Frontal cortex (tissue), 4 donors: Measurements from ENCODE around the gene UBE4A. TPM values are rescaled to one million over a fixed set of nuclear protein-coding genes. Genes with fewer than 3 reads are reported as not detected.
A peak's percentile ranks its signal among the peaks of the same experiment; 100 is the strongest.
"Not testable (repeated sequence)": the region's sequence is repeated elsewhere in the genome, so short reads cannot be mapped to it uniquely, and the experiment has no call there.

Source experiments
- DNase-seq, 2 donors: peaks; one replicate each; pipeline ENCODE4 v3.0.0; 2012; ENCODE audit warnings: low spot score in 2 of 2
- FAIRE-seq: peaks from 2 replicates; lab custom pipeline; 2012; peaks lifted over from hg19 to GRCh38; lab: Jason Lieb, UNC
- total RNA-seq: library from RNA; depleted of rRNA; stranded (reverse); fragments of >200 nt; gene quantifications from one replicate; pipeline ENCODE4 v1.2.3, GENCODE V29; 2014
- donor health status: control.
- donor health status: control.
- donor health status: control.

UBE4A gene
- total RNA-seq, 1 donor from 2014 or later: 58.3 TPM

DNA sequence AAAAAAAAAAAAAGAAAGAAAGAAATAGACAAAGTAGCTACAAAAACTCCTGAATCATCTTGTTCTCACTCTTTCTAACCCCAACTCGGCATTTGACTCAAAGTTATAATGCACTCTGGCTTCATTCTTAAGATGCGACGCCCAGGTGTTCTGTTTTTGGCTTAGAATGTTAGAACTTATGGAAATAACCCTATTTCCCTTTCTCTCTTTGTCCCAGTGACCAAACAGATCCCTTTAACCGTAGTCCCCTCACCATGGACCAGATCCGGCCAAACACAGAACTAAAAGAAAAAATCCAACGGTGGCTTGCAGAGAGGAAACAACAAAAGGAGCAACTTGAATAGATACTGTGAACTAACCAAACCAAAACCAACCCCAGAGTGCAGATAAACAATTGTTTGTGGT lies 36.7 kb downstream of the UBE4A start:
- no peak for DNase-seq
- FAIRE-seq: no peak

DNA sequence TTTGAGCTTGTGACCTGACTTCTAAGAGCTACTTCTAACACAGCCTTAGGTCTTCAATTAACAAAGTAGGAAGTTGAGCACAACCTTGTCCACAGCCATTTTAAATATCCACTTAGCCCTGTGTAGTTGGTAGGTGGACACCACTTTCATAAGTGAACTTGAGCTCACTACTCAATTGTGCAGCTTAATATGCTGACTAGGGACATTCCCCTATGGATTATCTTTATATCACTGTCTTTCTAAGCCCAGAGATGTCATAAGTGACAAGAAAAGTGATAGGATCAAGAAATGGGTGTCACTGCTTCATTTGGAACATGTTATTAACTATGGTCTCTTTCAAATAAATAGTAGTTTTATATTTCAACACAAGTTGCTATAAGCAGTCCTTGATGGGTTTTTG lies 38.0 kb downstream of the UBE4A start:
- no peak for DNase-seq
- FAIRE-seq: no peak

DNA sequence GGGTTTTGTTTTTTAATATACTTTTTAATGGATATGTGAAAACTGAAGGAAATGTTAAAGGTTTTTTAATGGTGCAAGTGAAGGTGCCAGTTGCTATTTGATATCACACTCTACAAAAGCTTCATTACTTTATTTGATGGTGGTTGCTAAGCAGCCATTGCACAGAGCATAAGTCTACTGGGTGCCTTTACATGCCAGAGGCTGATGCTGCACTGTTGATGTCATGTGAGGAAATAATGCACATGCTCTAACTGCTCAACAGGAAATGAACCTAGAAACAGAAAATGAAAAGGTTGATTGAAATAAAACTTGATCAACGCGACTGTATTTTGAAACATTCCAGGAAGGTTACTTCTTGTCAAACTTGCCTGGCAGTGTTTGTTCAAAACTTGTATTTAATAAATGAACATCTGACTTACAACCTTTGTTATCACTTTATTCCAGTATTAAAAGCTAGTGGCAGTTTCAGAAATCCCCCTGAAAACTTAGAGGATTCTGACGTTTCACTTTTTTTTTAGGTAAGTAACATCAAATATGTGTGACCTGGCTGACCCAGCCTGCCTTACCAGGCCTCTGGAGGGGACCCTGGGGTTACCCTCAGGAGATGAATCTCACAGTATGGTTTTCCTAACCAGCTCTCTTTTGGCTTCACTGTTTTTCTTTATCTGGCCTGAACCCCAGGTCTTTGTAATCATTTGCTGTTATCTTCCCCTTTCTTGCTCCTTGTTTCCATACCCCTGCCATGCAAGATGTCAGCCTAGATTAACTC lies 39.6 kb downstream of the UBE4A start:
- FAIRE-seq (no peak), DNase-seq (no peak)

DNA sequence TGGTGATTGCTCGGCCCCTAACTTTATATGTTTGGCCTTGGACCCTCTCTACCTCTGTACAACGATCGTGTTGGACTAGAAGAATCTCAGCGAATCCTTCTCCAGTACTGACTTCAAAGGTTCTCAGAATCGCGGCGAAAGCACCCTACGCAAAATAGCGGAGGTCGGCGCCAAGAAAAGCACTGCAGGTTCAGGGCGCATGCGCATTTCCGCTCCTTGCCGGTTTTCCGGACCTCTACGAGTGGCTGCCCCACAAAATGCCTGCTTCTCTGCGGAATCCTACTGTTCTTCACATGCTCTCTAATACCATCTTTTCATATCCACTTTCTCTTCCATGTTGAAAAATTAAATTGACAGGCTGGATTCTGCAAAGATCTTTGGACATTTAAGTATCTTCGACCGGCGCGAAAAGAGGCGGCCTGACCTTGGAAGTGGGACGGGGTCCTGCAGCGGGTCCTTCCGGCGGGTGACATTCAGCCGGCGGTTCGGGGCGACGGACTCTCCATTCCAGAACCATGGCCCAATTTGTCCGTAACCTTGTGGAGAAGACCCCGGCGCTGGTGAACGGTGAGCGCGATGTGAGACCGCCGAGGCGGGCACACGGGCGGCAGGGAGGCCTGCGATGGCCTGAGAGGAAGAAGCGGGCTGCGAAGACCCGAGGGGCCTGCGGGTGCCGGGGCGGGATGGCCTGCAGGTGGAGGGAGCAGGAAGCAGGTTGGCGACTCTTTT lies 41.9 kb downstream of the UBE4A start, which contains the start of gene ATP5MG:
Gene ATP5MG (plus strand): TSS at position 456 of the 729 bp plus-strand sequence. CDS start 60 bp downstream, at position 516.
- DNase-seq (peak; percentile 67 to 74), FAIRE-seq (no peak)

GRCh38 chr11:118401880-118402590 lies 42.6 kb downstream of the UBE4A start:
- DNase-seq: no peak

DNA sequence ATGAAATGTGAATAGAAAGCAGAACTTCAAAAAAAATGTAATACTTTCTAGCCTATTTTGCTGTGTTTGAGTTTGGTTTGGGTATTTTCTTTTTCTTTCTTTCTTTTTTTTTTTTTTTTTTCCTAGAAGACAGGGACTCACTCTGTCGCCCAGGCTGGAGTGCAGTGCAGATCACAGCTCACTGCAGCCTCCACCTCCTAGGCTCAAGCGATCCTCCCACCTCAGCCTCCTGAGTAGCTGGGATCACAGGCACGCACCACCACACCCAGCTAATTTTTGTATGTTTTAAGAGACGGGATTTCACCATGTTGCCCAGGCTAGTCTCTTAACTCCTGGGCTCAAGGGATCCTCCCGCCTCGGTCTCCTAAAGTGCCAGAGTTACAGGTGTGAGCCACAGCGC lies 43.2 kb downstream of the UBE4A start:
- DNase-seq, FAIRE-seq: not testable (repeated sequence)

More at GRCh38 chr11:118401880-118402590, 42.6 kb downstream of the UBE4A start:
- no peak for FAIRE-seq

GRCh38 chr11:118406599-118407166 lies 47.3 kb downstream of the UBE4A start:
- DNase-seq (no peak), FAIRE-seq (no peak)

DNA sequence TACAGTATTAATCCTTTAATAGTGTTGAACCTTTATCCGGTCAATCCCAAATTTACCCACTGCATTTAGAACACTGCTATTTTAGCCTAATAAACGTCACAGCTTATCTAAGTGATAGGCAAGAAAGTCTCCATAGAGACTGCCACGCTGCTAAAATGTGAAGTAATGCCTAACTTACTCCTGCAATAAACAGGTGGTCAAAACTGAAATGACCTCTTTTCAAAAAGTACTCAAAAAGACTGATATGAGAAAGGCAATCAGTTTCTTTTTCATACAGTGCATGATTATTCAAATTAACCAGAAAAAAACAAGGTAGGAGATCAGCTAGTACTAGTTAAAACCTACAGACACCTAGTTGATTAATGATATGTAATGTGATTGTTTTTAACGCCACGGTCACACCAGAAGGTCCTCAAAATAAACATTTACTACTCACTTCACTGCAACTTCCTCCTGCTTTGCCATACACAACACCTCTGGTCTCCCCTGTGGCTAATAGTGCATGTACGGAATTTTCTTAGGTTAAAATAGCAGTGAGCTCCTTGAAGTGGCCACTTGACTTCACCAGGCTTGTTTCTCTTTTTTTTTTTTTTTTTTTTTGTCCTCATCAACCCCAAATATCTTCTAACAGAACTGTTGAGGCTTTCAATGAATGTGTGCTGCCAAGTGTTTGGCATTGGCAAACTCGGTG lies 50.8 kb downstream of the UBE4A start:
- no peak for DNase-seq
- no peak for FAIRE-seq

DNA sequence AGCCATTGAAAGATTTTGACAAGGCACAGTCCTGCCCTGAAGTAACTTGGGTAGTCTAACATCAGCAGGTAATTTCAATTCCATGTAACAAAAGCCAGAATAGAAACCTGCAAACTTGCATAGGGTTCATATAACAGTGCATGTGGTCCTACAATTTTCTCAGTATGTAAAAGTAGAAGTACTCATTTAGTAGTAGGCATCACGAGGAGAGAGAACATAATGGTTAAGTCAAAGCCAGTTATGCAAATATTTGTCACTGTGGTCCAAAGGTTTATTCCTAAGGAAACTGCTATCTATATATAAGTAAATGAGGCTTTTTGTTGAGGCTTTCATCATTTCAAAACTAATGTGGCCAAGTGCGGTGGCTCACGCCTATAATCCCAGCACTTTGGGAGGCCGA lies 52.1 kb downstream of the UBE4A start:
- no peak for DNase-seq
- FAIRE-seq: no peak

GRCh38 chr11:118412921-118413320 lies 53.5 kb downstream of the UBE4A start:
- FAIRE-seq: no peak
- DNase-seq: no peak

- DNase-seq (no peak), FAIRE-seq (no peak)
Observed at GRCh38 chr11:118415062-118415738, 55.8 kb downstream of the UBE4A start.

GRCh38 chr11:118415739-118416068 lies 56.3 kb downstream of the UBE4A start:
- FAIRE-seq: no peak

DNA sequence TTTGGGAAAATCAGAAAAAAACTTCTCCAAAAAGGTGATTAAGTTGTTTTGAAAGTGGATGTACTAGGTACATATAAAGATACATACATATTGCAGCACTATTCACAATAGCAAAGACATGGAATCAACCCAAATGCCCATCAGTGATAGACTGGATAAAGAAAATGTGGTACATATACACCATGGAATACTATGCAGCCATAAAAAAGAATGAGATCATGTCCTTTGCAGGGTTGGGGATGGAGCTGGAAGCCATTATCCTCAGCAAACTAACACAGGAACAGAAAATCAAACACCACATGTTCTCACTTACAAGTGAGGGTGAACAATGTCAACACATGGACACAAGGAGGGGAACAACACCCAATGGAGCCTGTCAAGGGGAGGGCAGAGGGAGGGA lies 57.5 kb downstream of the UBE4A start:
- FAIRE-seq, DNase-seq: not testable (repeated sequence)

More at GRCh38 chr11:118415739-118416068, 56.3 kb downstream of the UBE4A start:
- DNase-seq: no peak

GRCh38 chr11:118417801-118418200 lies 58.4 kb downstream of the UBE4A start:
- DNase-seq: no peak
- no peak for FAIRE-seq

DNA sequence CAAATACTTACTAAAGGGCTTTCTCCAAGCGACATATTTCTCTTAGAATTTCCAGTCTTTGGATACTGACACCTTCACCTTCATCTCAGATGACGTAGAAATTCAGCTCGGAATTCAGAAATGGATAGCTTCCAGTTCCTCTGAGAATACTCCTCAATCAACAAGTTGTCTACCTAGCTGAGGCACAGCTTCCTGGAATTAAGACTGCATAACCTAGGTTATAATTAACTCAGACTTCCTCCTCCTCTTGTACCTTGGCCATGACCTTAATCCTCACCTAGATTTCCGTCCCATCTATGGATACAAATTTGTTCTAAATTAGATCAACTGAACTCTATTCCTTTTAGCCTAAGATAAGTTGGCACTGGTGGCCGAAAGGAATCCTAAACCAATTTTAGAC lies 59.4 kb downstream of the UBE4A start:
- FAIRE-seq (no peak), DNase-seq (no peak)

GRCh38 chr11:118427707-118428106 lies 68.3 kb downstream of the UBE4A start:
- DNase-seq (no peak), FAIRE-seq (no peak)

DNA sequence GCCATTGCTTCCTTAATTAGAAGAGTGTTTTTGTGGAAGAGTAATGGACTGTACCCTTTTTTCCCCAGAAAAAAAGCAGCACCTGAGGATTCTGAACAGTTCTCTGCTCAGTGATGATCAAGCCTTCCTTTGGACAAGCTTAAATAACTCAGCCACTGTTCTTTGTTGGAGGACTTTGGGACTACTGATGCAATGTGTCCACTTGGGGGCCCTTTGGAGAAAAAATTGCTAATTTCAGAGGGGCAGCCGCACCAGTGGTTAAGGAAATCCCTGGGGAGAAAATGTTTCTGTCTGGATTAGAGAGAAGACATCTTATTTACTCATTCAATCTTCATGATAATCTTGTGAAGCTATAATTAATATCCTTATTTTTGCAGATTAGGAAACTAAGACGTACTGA lies 71.6 kb downstream of the UBE4A start:
- DNase-seq (no peak), FAIRE-seq (no peak)

GRCh38 chr11:118434123-118434552 lies 74.7 kb downstream of the UBE4A start:
- peak in 1 of 2 donors; percentile 38 for DNase-seq
- no peak for FAIRE-seq
